HAP-1 (cell line): ENCODE results near the gene ACTL6A.
"Not testable (repeated sequence)": the region's sequence is repeated elsewhere in the genome, so short reads cannot be mapped to it uniquely, and the experiment has no call there.

Experiments
- DNase-seq, 2 experiments: peaks; one replicate each; pipeline ENCODE4 v3.0.0-alpha.2; 2016 to 2020; ENCODE audit warnings: low spot score in 2 of 2
- H3K27me3 ChIP-seq: fragments of 250-450 bp; sonication (Bioruptor Pico); 2 replicates; pipeline ENCODE4 v1.5.1; 2020; ENCODE audit warnings: low read depth, mild to moderate bottlenecking, moderate library complexity
- H3K36me3 ChIP-seq: fragments of 250-450 bp; sonication (Bioruptor Pico); replicated peaks from 2 replicates; pipeline ENCODE4 v1.5.1; 2020; ENCODE audit warnings: mild to moderate bottlenecking
- H3K4me1 ChIP-seq: fragments of 250-450 bp; sonication (Bioruptor Pico); 2 replicates; pipeline ENCODE4 v1.5.1; 2020; ENCODE audit warnings: mild to moderate bottlenecking
- H3K4me3 ChIP-seq: fragments of 250-450 bp; sonication (Bioruptor Pico); 2 replicates; pipeline ENCODE4 v1.5.1; 2020; ENCODE audit warnings: mild to moderate bottlenecking, moderate library complexity
- H3K9me3 ChIP-seq: fragments of 250-450 bp; sonication (Bioruptor Pico); 2 replicates; pipeline ENCODE4 v1.5.1; 2020; ENCODE audit warnings: mild to moderate bottlenecking, moderate library complexity
- in situ Hi-C: fragments of 300-500 bp; cut with MboI; formaldehyde crosslinking; loops from 3 replicates; pipeline ENCODE4 v1.14.3; 2020; ENCODE audit warnings: low sequenced_read_pairs, inconsistent platforms, mixed read lengths

ACTL6A gene

GRCh38 chr3:179562591-179563270, at the start of gene ACTL6A:
TSS of gene ACTL6A (plus strand) at chr3:179562926. CDS start at chr3:179563093, 167 bp downstream.
- DNase-seq, result peak; percentile 98 to 100
- H3K36me3 ChIP-seq, result no peaks in the 10 kb centered on the region
- peak within 1 kb of the TSS; percentile 94 for H3K4me3 ChIP-seq
- peaks cover 6% of the 10 kb centered on the region for H3K4me1 ChIP-seq
- H3K27me3 ChIP-seq, result no peaks in the 10 kb centered on the region
- in situ Hi-C loops, result loop anchor here (10.0 kb wide), 2 partner anchors 238 to 548 kb away; partner anchors contain the start of gene ZNF639
- no peaks in the 10 kb centered on the region for H3K9me3 ChIP-seq

- in situ Hi-C loops, result no loop called here
- no peak overlapping the region for H3K4me3 ChIP-seq
- no peaks in the 10 kb centered on the region for H3K36me3 ChIP-seq
- no peaks in the 10 kb centered on the region for H3K4me1 ChIP-seq
- DNase-seq, result no peak
- H3K9me3 ChIP-seq, result no peaks in the 10 kb centered on the region
- no peaks in the 10 kb centered on the region for H3K27me3 ChIP-seq
Observed at GRCh38 chr3:179513862-179514261, 48.9 kb upstream of the ACTL6A start.

- H3K4me3 ChIP-seq, H3K27me3 ChIP-seq, H3K9me3 ChIP-seq, DNase-seq, in situ Hi-C loops, H3K4me1 ChIP-seq, H3K36me3 ChIP-seq: not testable (repeated sequence)
Observed at GRCh38 chr3:179516461-179517251, 46.1 kb upstream of the ACTL6A start.

GRCh38 chr3:179526482-179526881, 36.2 kb upstream of the ACTL6A start:
- no peak overlapping the region for H3K4me3 ChIP-seq
- H3K4me1 ChIP-seq, result peaks cover 9% of the 10 kb centered on the region
- no peaks in the 10 kb centered on the region for H3K36me3 ChIP-seq
- DNase-seq, result no peak
- in situ Hi-C loops, result no loop called here
- no peaks in the 10 kb centered on the region for H3K9me3 ChIP-seq
- H3K27me3 ChIP-seq, result no peaks in the 10 kb centered on the region

- DNase-seq, result peak; percentile 67 to 73
- Histone ChIP-seq H3K36me3 (no peaks in the 10 kb centered on the region), H3K9me3 (no peaks in the 10 kb centered on the region), H3K27me3 (no peaks in the 10 kb centered on the region), H3K4me1 (peaks cover 9% of the 10 kb centered on the region), H3K4me3 (no peak overlapping the region)
- in situ Hi-C loops, result no loop called here
Observed at GRCh38 chr3:179526989-179527391, 35.7 kb upstream of the ACTL6A start.

GRCh38 chr3:179528772-179529171, 34.0 kb upstream of the ACTL6A start:
- in situ Hi-C loops, result no loop called here
- Histone ChIP-seq H3K4me1 (peaks cover 9% of the 10 kb centered on the region), H3K27me3 (0 out of 2 replicates have a peak, but pooled peaks cover 4% of the 10 kb centered on the region), H3K4me3 (no peak overlapping the region), H3K9me3 (no peaks in the 10 kb centered on the region), H3K36me3 (no peaks in the 10 kb centered on the region)
- DNase-seq, result no peak

GRCh38 chr3:179531576-179531975, 31.1 kb upstream of the ACTL6A start:
- Histone ChIP-seq H3K36me3 (no peaks in the 10 kb centered on the region), H3K9me3 (no peaks in the 10 kb centered on the region), H3K27me3 (0 out of 2 replicates have a peak, but pooled peaks cover 4% of the 10 kb centered on the region), H3K4me3 (no peak overlapping the region), H3K4me1 (peaks cover 8% of the 10 kb centered on the region)
- in situ Hi-C loops, result no loop called here
- no peak for DNase-seq

GRCh38 chr3:179533274-179533673, 29.5 kb upstream of the ACTL6A start:
- 0 out of 2 replicates have a peak, but pooled peaks cover 4% of the 10 kb centered on the region for H3K27me3 ChIP-seq
- no peak overlapping the region for H3K4me3 ChIP-seq
- in situ Hi-C loops, result no loop called here
- H3K36me3 ChIP-seq, result no peaks in the 10 kb centered on the region
- H3K9me3 ChIP-seq, result no peaks in the 10 kb centered on the region
- DNase-seq, result no peak
- H3K4me1 ChIP-seq, result no peaks in the 10 kb centered on the region

- H3K4me1 ChIP-seq, result no peaks in the 10 kb centered on the region
Observed at GRCh38 chr3:179536256-179536655, 26.5 kb upstream of the ACTL6A start.

GRCh38 chr3:179541094-179541493, 21.6 kb upstream of the ACTL6A start:
- H3K36me3 ChIP-seq, result no peaks in the 10 kb centered on the region
- H3K4me1 ChIP-seq, result 0 out of 2 replicates have a peak, but pooled peaks cover 3% of the 10 kb centered on the region
- H3K4me3 ChIP-seq, result no peak overlapping the region
- DNase-seq, result no peak
- in situ Hi-C loops, result no loop called here
- no peaks in the 10 kb centered on the region for H3K9me3 ChIP-seq
- H3K27me3 ChIP-seq, result no peaks in the 10 kb centered on the region

More at GRCh38 chr3:179536256-179536655, 26.5 kb upstream of the ACTL6A start:
- in situ Hi-C loops, result no loop called here
- Histone ChIP-seq H3K27me3 (0 out of 2 replicates have a peak, but pooled peaks cover 4% of the 10 kb centered on the region), H3K9me3 (no peaks in the 10 kb centered on the region), H3K4me3 (no peak overlapping the region), H3K36me3 (no peaks in the 10 kb centered on the region)
- DNase-seq, result no peak

- in situ Hi-C loops, result no loop called here
- DNase-seq, result no peak
- no peak overlapping the region for H3K4me3 ChIP-seq
- no peaks in the 10 kb centered on the region for H3K36me3 ChIP-seq
- no peaks in the 10 kb centered on the region for H3K27me3 ChIP-seq
- no peaks in the 10 kb centered on the region for H3K9me3 ChIP-seq
- H3K4me1 ChIP-seq, result 0 out of 2 replicates have a peak, but pooled peaks cover 3% of the 10 kb centered on the region
Observed at GRCh38 chr3:179541596-179541995, 21.1 kb upstream of the ACTL6A start.

- no peak for DNase-seq
- Histone ChIP-seq H3K27me3 (no peaks in the 10 kb centered on the region), H3K4me1 (0 out of 2 replicates have a peak, but pooled peaks cover 3% of the 10 kb centered on the region), H3K36me3 (no peaks in the 10 kb centered on the region), H3K4me3 (no peak overlapping the region), H3K9me3 (no peaks in the 10 kb centered on the region)
- in situ Hi-C loops, result no loop called here
Observed at GRCh38 chr3:179542375-179542774, 20.4 kb upstream of the ACTL6A start.

GRCh38 chr3:179544981-179545645, 17.6 kb upstream of the ACTL6A start:
- Histone ChIP-seq H3K4me1 (0 out of 2 replicates have a peak, but pooled peaks cover 3% of the 10 kb centered on the region), H3K9me3 (no peaks in the 10 kb centered on the region), H3K4me3 (no peak overlapping the region), H3K36me3 (no peaks in the 10 kb centered on the region), H3K27me3 (no peaks in the 10 kb centered on the region)
- in situ Hi-C loops, result no loop called here
- DNase-seq, result peak; percentile 43 to 55
